ENCODE results near the gene ALDH1B1. TPM values are rescaled to one million over a fixed set of nuclear protein-coding genes. Genes with fewer than 3 reads are reported as not detected.
"Not testable (repeated sequence)": the region's sequence is repeated elsewhere in the genome, so short reads cannot be mapped to it uniquely, and the experiment has no call there.

ALDH1B1 gene
- total RNA-seq, 2 donors from 2014 or later = 47.7 to 59.9 TPM

- Histone ChIP-seq H3K27ac (ENCODE audit: low read depth, low read length) (no peak overlapping the region), H3K4me3 (ENCODE audit: low read length) (no peak overlapping the region), H3K9me3 (ENCODE audit: control insufficient read depth, low read length) (no peaks in the 10 kb centered on the region), H3K27me3 (ENCODE audit: control insufficient read depth, insufficient read depth, low read length, poor library complexity, severe bottlenecking) (no peaks in the 10 kb centered on the region), H3K36me3 (ENCODE audit: control insufficient read depth, insufficient read depth, low read length) (peaks cover 30% of the 10 kb centered on the region), H3K9ac (ENCODE audit: extremely low read depth, low read length, poor library complexity, severe bottlenecking) (no peak overlapping the region), H3K4me1 (ENCODE audit: control insufficient read depth, insufficient read depth, low read length) (peaks cover 5% of the 10 kb centered on the region)
- peaks cover 46% of the 10 kb centered on the region for H3K36me3 Mint-ChIP-seq (ENCODE audit: low read depth)
- H3K9me3 Mint-ChIP-seq = no peaks in the 10 kb centered on the region
- no peak overlapping the region for H3K4me3 Mint-ChIP-seq
- TF ChIP-seq, protein P1, sequence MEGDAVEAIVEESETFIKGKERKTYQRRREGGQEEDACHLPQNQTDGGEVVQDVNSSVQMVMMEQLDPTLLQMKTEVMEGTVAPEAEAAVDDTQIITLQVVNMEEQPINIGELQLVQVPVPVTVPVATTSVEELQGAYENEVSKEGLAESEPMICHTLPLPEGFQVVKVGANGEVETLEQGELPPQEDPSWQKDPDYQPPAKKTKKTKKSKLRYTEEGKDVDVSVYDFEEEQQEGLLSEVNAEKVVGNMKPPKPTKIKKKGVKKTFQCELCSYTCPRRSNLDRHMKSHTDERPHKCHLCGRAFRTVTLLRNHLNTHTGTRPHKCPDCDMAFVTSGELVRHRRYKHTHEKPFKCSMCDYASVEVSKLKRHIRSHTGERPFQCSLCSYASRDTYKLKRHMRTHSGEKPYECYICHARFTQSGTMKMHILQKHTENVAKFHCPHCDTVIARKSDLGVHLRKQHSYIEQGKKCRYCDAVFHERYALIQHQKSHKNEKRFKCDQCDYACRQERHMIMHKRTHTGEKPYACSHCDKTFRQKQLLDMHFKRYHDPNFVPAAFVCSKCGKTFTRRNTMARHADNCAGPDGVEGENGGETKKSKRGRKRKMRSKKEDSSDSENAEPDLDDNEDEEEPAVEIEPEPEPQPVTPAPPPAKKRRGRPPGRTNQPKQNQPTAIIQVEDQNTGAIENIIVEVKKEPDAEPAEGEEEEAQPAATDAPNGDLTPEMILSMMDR (conservative IDR thresholded peaks at IDR 0.05) = no peak
- H3K27ac Mint-ChIP-seq = no peak overlapping the region
- peaks cover 3% of the 10 kb centered on the region for H3K27me3 Mint-ChIP-seq (ENCODE audit: insufficient read depth)
- no peak for DNase-seq
- peaks cover 28% of the 10 kb centered on the region for H3K4me1 Mint-ChIP-seq
- WGBS, 2 experiments (ENCODE audit: insufficient coverage in 1 of 2, insufficient read length in 1 of 2) = 95 to 96% methylated on average over 21 to 30 of the region's 30 CpGs
These were observed 3.3 kb downstream of the ALDH1B1 start for GRCh38 chr9:38395653-38396370.

GRCh38 chr9:38396371-38396671 lies 3.8 kb downstream of the ALDH1B1 start:
- Mint-ChIP-seq H3K27ac (no peak overlapping the region), H3K4me3 (no peak overlapping the region)

DNA sequence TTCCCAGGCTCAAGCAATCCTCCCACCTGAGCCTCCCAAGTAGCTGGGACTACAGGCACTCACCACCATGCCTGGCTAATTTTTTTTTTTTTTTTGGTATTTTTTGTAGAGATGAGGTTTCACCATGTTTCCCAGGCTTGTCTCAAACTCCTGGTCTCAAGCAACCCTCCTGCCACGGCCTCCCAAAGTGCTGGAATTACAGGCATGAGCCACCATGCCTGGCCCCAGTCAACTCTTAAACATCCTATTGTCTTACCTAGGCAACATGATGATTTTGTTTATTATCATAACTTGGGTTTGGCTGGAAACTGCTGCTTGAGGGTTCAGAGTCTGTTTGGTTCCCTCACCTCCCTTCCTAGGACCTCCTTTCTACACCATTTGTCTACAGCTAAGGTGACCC lies 6.7 kb downstream of the ALDH1B1 start:
- not testable (repeated sequence) for H3K4me3 ChIP-seq (ENCODE audit: low read length); H3K9me3 ChIP-seq (ENCODE audit: control insufficient read depth, low read length); H3K27me3 ChIP-seq (ENCODE audit: control insufficient read depth, insufficient read depth, low read length, poor library complexity, severe bottlenecking); H3K27ac Mint-ChIP-seq; H3K9me3 Mint-ChIP-seq; H3K4me3 Mint-ChIP-seq; H3K27ac ChIP-seq (ENCODE audit: low read depth, low read length); DNase-seq; H3K9ac ChIP-seq (ENCODE audit: extremely low read depth, low read length, poor library complexity, severe bottlenecking); H3K4me1 ChIP-seq (ENCODE audit: control insufficient read depth, insufficient read depth, low read length)
- WGBS, 2 experiments (ENCODE audit: insufficient coverage in 1 of 2, insufficient read length in 1 of 2) = 89% methylated on average over 1 of the region's 1 CpG; no CpG with 5 or more reads in 1 of the 2 experiments
- H3K4me1 Mint-ChIP-seq = peaks cover 11% of the 10 kb centered on the region
- peaks cover 46% of the 10 kb centered on the region for H3K36me3 Mint-ChIP-seq (ENCODE audit: low read depth)
- peaks cover 23% of the 10 kb centered on the region for H3K27me3 Mint-ChIP-seq (ENCODE audit: insufficient read depth)
- H3K36me3 ChIP-seq (ENCODE audit: control insufficient read depth, insufficient read depth, low read length) = peaks cover 30% of the 10 kb centered on the region

More at GRCh38 chr9:38396371-38396671, 3.8 kb downstream of the ALDH1B1 start:
- WGBS, 2 experiments (ENCODE audit: insufficient coverage in 1 of 2, insufficient read length in 1 of 2) = 87 to 94% methylated on average over 5 to 10 of the region's 10 CpGs
- Histone ChIP-seq H3K27ac (ENCODE audit: low read depth, low read length) (no peak overlapping the region), H3K9me3 (ENCODE audit: control insufficient read depth, low read length) (no peaks in the 10 kb centered on the region), H3K4me1 (ENCODE audit: control insufficient read depth, insufficient read depth, low read length) (peaks cover under 1% of the 10 kb centered on the region), H3K4me3 (ENCODE audit: low read length) (no peak overlapping the region), H3K9ac (ENCODE audit: extremely low read depth, low read length, poor library complexity, severe bottlenecking) (no peak overlapping the region), H3K27me3 (ENCODE audit: control insufficient read depth, insufficient read depth, low read length, poor library complexity, severe bottlenecking) (no peaks in the 10 kb centered on the region), H3K36me3 (ENCODE audit: control insufficient read depth, insufficient read depth, low read length) (peaks cover 30% of the 10 kb centered on the region)
- TF ChIP-seq, protein P1 (conservative IDR thresholded peaks at IDR 0.05) = no peak
- Mint-ChIP-seq H3K9me3 (no peaks in the 10 kb centered on the region), H3K4me1 (peaks cover 28% of the 10 kb centered on the region), H3K36me3 (ENCODE audit: low read depth) (peaks cover 46% of the 10 kb centered on the region), H3K27me3 (ENCODE audit: insufficient read depth) (peaks cover 5% of the 10 kb centered on the region)
- no peak for DNase-seq
